Type B pancreatic cell (in vitro differentiated cells): ENCODE data around the gene MPZL1. TPM values are rescaled to one million over a fixed set of nuclear protein-coding genes. Genes with fewer than 3 reads are reported as not detected.

ENCODE experiments used
- DNase-seq: peaks from one replicate; pipeline ENCODE4 v3.0.0; 2021; ENCODE audit warnings: mixed read lengths; ENCODE audit not compliant: unreplicated experiment; ENCODE audit errors: extremely low spot score
- H3K27ac Mint-ChIP-seq: 2 replicates; pipeline ENCODE4 v1.8.0; 2021; ENCODE audit warnings: mild to moderate bottlenecking, mixed read lengths
- H3K27me3 Mint-ChIP-seq: 2 replicates; pipeline ENCODE4 v1.8.0; 2021; ENCODE audit warnings: mixed read lengths
- H3K36me3 Mint-ChIP-seq: 2 replicates; pipeline ENCODE4 v1.8.0; 2021; ENCODE audit warnings: mixed read lengths
- H3K4me1 Mint-ChIP-seq: one replicate; pipeline ENCODE4 v1.8.0; 2021; ENCODE audit warnings: mixed read lengths; ENCODE audit not compliant: unreplicated experiment
- H3K4me3 Mint-ChIP-seq: 2 replicates; pipeline ENCODE4 v1.8.0; 2021; ENCODE audit warnings: mild to moderate bottlenecking, mixed read lengths
- H3K9me3 Mint-ChIP-seq: 2 replicates; pipeline ENCODE4 v1.8.0; 2021; ENCODE audit warnings: mixed read lengths
- total RNA-seq: library from RNA; stranded (reverse); gene quantifications from 2 replicates; pipeline ENCODE4 v1.2.1, GENCODE V29; 2021; ENCODE audit warnings: low replicate concordance
- TF ChIP-seq, protein P1 (sequence below): fragments of 200-600 bp; sonication (generic); conservative IDR thresholded peaks from 2 replicates; pipeline ENCODE4 v1.5.0; 2021; ENCODE audit warnings: antibody characterized with exemption, mild to moderate bottlenecking

The MPZL1 gene
- total RNA-seq, 1 donor from 2014 or later = 103 TPM

DNA sequence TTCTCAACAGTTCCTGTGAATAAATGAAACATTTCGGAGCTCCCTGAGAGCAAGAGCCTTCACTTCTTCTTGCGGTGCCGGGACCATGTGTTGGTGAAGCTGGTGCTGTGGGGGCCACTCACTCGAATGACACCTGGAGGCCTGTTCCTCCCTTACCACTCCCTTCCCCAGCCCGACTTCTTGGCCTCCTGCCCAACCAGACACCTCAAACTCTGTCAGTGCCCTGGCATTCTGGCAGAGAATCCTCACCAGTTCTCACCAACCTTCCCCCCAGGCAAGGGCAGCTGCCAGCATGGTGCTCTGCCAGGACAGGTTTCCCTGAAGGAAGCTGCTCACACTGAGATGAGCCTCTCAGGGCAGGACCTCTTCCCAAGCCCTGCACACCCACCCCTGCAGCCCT, 68.3 kb downstream of the MPZL1 start:
- Mint-ChIP-seq H3K4me1 (peaks cover 8% of the 10 kb centered on the region), H3K36me3 (peaks cover 41% of the 10 kb centered on the region), H3K9me3 (peaks cover 1% of the 10 kb centered on the region), H3K27me3 (no peaks in the 10 kb centered on the region), H3K4me3 (no peak overlapping the region), H3K27ac (no peak overlapping the region)
- no peak for DNase-seq
- TF ChIP-seq, protein P1, sequence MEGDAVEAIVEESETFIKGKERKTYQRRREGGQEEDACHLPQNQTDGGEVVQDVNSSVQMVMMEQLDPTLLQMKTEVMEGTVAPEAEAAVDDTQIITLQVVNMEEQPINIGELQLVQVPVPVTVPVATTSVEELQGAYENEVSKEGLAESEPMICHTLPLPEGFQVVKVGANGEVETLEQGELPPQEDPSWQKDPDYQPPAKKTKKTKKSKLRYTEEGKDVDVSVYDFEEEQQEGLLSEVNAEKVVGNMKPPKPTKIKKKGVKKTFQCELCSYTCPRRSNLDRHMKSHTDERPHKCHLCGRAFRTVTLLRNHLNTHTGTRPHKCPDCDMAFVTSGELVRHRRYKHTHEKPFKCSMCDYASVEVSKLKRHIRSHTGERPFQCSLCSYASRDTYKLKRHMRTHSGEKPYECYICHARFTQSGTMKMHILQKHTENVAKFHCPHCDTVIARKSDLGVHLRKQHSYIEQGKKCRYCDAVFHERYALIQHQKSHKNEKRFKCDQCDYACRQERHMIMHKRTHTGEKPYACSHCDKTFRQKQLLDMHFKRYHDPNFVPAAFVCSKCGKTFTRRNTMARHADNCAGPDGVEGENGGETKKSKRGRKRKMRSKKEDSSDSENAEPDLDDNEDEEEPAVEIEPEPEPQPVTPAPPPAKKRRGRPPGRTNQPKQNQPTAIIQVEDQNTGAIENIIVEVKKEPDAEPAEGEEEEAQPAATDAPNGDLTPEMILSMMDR = no peak

GRCh38 chr1:167791281-167792187, 69.8 kb downstream of the MPZL1 start:
- Mint-ChIP-seq H3K27me3 (no peaks in the 10 kb centered on the region), H3K27ac (peak overlapping the region; percentile 2), H3K4me1 (peaks cover 8% of the 10 kb centered on the region), H3K4me3 (no peak overlapping the region), H3K9me3 (no peaks in the 10 kb centered on the region), H3K36me3 (peaks cover 32% of the 10 kb centered on the region)
- DNase-seq = no peak
- TF ChIP-seq, protein P1 = no peak

DNA sequence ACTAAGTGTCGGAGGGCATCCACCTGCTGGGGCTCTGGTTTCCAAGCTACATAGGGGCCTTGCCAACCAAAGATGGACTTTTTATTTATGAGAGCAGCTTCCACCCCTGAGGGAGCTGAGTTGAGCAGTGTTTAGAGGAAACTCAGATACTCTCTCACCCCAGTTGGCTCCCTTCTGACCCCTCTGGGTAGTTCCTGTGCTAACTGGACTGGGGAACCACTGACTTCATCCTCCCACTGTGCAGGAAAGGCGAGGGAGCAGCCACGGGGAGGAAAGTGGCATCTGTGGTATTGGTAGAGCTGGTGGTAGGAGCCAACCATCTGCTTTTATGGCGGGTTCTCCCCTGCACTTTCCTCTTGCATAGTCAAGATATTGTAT, 70.4 kb downstream of the MPZL1 start:
- Mint-ChIP-seq H3K27me3 (no peaks in the 10 kb centered on the region), H3K4me1 (peaks cover 13% of the 10 kb centered on the region)
- TF ChIP-seq, protein P1 = no peak

DNA sequence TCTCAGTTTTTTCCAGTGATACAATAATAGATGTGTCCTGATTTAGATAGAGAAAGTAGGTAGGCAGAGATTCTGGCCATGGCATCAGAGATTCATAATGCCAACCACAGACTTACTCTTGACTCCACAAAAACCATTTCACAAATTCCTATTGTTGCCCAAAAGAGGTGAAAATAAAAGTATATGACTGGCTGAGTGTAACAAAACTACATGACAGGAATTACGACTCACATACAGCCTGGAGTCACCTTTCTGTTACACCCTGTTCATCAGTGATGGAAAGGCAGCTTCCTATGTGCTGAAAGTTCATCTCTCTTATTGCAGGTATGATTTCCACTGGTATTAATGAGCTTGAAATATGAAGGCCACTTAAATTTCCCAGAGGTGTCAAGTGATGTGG, 72.3 kb downstream of the MPZL1 start:
- Mint-ChIP-seq H3K4me1 (peaks cover 18% of the 10 kb centered on the region), H3K27ac (no peak overlapping the region)

More for the DNA sequence above, 70.4 kb downstream of the MPZL1 start:
- no peak overlapping the region for H3K27ac Mint-ChIP-seq
- H3K9me3 Mint-ChIP-seq = no peaks in the 10 kb centered on the region
- no peak overlapping the region for H3K4me3 Mint-ChIP-seq
- H3K36me3 Mint-ChIP-seq = peaks cover 30% of the 10 kb centered on the region
- DNase-seq = no peak

DNA sequence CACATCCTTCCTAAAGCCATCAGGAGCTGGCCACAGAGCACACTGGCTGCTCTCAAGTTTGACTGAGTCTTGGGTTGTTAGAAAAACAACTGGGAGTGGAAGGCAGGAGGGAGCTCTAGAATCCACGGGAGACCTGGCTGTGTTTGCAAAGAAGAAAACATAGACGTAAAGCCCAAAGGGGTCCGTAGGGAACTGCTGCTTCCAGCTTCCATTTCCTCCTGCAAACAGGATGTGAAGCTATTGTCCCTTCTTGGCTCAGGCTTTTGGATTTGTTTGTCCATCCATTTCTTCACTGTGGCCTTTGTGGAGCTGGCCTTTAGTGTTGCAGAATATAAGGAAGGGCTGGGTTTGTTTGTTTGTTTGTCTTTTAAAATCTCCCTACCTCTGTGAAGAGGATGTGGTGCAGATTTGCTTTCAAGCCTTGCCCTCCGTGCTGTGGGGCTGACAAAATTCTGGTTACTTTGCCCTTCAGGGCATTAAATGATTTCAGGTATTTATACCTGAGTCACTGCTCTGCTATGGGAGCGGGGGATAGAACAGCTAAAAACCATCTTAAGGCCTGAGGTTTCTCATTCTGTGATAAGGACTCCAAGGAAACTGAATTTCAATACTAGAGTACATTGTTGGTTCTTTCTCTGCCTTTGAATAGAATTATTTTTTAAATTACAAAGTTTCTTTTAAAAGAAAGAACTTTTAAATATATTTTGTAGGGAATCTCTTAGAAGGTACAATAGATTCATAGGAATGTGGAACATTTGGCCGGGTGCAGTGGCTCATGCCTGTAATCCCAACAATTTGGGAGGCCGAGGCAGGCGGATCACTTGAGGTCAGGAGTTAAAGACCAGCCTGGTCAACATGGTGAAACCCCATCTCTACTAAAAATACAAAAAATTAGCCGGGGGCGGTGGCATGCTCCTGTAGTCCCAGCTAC, 74.3 kb downstream of the MPZL1 start:
- no peak for DNase-seq
- TF ChIP-seq, protein P1 = no peak
- H3K36me3 Mint-ChIP-seq = peaks cover 9% of the 10 kb centered on the region
- H3K27me3 Mint-ChIP-seq = no peaks in the 10 kb centered on the region
- no peak overlapping the region for H3K4me3 Mint-ChIP-seq
- no peaks in the 10 kb centered on the region for H3K9me3 Mint-ChIP-seq
- H3K27ac Mint-ChIP-seq = no peak overlapping the region
- H3K4me1 Mint-ChIP-seq = peaks cover 18% of the 10 kb centered on the region

More for the DNA sequence above, 72.3 kb downstream of the MPZL1 start:
- TF ChIP-seq, protein P1 = no peak
- Mint-ChIP-seq H3K9me3 (no peaks in the 10 kb centered on the region), H3K4me3 (no peak overlapping the region), H3K36me3 (peaks cover 18% of the 10 kb centered on the region), H3K27me3 (no peaks in the 10 kb centered on the region)
- no peak for DNase-seq
